Heart left ventricle (tissue), 13 donors: Measurements from ENCODE around the gene VPS33B.

Experiments used
- CTCF ChIP-seq, 12 donors: fragments of 200-600 bp; sonication (generic) in 4 of 12; IDR thresholded peaks; one replicate each; pipeline versions ENCODE4 v1.5.0 to v1.8.0; 2018 to 2022; ENCODE audit warnings: antibody characterized with exemption in 12 of 12, mild to moderate bottlenecking in 5 of 12
- POLR2A ChIP-seq, 2 donors: fragments of 450-650 bp; IDR thresholded peaks; one replicate each; pipeline ENCODE4 v1.6.1; 2017; ENCODE audit warnings: antibody characterized with exemption in 2 of 2, mild to moderate bottlenecking in 2 of 2, moderate library complexity in 2 of 2
- donor health status: ischemic (EF 13 %, LVEDD 7.1; RV severe dilation, severe dysfunction).
- donor health status: DM: no; HTN: yes; CAD: no.
- donor health status: DM: no; HTN: no; CAD: no.
- donor health status: ischemic (EF 25% LVEDD 6.9; RV normal size, moderate dysfunction).
- donor health status: ischemic (EF 25% LVEDD 5.7; RV mildly dilated, moderate dysfunction).
- donor health status: ischemic (EF 35%, LVEDD 5.7; RV mildly dilated, moderate dysfunction).
- donor health status: nonischemic (EF 11% LVEDD 7.7; RV severe dilation, severe dysfunction).
- donor health status: DM: yes; HTN: yes; CAD: no.
- donor health status: PGD.
- donor health status: ischemic (EF 29% LVEDD 5.4; RV normal size, mild dysfunction).
- donor health status: nonischemic (EF 23%, LVEDD 6.1; RV moderate dilation, normal function).

- TF ChIP-seq CTCF (IDR thresholded peaks at IDR 0.05): no peak
- TF ChIP-seq POLR2A (IDR thresholded peaks at IDR 0.05): no peak
Observed at GRCh38 chr15:91054816-91055215, 32.4 kb upstream of the VPS33B start.
